WTC11 (cell line): ENCODE results near the gene CRLF1.

ENCODE experiments used
- ZNF263 ChIP-seq: sonication (generic); formaldehyde crosslinking; IDR thresholded peaks from 2 replicates; pipeline ENCODE4 v1.8.1; 2022; ENCODE audit warnings: low read depth, mild to moderate bottlenecking, moderate library complexity, missing genetic modification reagents
- TF ChIP-seq, protein P1 (sequence below): fragments of 200-600 bp; IDR thresholded peaks from 2 replicates; pipeline ENCODE4 v1.8.0; 2022; ENCODE audit warnings: antibody characterized with exemption
- TF ChIP-seq, protein P2 (sequence below): sonication (generic); formaldehyde crosslinking; IDR thresholded peaks from 2 replicates; pipeline ENCODE4 v1.8.1; 2023; ENCODE audit warnings: mild to moderate bottlenecking, moderate library complexity, missing genetic modification reagents

DNA sequence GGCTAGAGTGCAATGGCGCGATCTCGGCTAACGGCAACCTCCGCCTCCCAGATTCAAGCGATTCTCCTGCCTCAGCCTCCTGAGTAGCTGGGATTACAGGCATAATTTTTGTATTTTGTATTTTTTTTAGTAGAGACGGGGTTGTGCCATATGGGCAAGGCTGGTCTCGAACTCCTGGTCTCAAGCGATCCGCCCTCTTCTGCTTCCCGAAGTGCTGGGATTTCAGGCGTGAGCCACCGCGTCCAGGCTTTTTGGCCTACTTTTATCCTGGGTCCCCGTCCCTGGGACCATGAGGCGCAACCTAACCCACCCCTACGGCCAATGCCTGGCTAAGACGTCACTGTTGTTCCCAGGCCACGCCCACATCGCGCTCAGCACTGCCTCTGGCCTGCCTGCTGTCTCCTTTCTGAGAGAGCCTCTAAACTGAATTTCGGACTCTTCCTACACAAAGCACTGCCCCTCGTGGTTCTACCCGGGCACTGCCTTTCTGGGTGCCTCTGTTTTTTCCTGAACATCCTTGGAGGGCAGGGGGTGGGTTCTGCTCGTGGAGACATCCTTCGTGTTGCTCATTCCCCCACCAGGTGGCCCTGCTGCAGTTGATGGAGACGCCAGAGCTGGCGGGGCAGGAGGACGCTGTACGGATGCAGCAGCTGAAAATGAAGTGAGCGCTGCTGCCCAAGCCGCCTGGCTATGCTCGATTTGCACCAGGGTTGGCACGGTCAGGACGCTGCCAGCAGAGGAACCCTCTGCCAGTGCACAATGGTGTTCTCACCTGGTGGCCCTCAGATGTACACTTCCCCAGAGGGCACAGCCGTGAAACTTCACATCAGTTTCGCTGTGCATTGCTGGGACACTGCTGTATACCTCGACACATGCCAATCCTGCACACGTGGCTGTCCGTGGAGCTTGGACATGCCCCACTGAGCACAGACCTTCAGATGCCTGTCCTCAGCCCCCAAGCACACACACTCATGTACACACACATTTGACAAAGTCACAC is 16.0 kb downstream of the CRLF1 start:
- TF ChIP-seq, protein P1, sequence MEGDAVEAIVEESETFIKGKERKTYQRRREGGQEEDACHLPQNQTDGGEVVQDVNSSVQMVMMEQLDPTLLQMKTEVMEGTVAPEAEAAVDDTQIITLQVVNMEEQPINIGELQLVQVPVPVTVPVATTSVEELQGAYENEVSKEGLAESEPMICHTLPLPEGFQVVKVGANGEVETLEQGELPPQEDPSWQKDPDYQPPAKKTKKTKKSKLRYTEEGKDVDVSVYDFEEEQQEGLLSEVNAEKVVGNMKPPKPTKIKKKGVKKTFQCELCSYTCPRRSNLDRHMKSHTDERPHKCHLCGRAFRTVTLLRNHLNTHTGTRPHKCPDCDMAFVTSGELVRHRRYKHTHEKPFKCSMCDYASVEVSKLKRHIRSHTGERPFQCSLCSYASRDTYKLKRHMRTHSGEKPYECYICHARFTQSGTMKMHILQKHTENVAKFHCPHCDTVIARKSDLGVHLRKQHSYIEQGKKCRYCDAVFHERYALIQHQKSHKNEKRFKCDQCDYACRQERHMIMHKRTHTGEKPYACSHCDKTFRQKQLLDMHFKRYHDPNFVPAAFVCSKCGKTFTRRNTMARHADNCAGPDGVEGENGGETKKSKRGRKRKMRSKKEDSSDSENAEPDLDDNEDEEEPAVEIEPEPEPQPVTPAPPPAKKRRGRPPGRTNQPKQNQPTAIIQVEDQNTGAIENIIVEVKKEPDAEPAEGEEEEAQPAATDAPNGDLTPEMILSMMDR: peak; percentile 38; the same call in 1 of the 2 replicates
- no peak for TF ChIP-seq ZNF263 (CRISPR knock-in tag)
- TF ChIP-seq, protein P2, sequence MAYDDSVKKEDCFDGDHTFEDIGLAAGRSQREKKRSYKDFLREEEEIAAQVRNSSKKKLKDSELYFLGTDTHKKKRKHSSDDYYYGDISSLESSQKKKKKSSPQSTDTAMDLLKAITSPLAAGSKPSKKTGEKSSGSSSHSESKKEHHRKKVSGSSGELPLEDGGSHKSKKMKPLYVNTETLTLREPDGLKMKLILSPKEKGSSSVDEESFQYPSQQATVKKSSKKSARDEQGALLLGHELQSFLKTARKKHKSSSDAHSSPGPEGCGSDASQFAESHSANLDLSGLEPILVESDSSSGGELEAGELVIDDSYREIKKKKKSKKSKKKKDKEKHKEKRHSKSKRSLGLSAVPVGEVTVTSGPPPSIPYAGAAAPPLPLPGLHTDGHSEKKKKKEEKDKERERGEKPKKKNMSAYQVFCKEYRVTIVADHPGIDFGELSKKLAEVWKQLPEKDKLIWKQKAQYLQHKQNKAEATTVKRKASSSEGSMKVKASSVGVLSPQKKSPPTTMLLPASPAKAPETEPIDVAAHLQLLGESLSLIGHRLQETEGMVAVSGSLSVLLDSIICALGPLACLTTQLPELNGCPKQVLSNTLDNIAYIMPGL (CRISPR knock-in tag): 0 out of 2 replicates have a peak, but pooled peaks have one; percentile 19
